Natural killer cell (primary cell): Measurements from ENCODE around the gene LAGE3. TPM values are rescaled to one million over a fixed set of nuclear protein-coding genes. Genes with fewer than 3 reads are reported as not detected.
A peak's percentile ranks its signal among the peaks of the same experiment; 100 is the strongest.

Experiments used
- ATAC-seq, 3 donors: fragments of 150-1000 bp in 2 of 3; fragments of 200-7000 bp in 1 of 3; cut with Tn5 transposase; 1 replicate in 1 of 3; 2 replicates in 2 of 3; pipeline ENCODE4 v1.10.0; 2021; ENCODE audit warnings: mild to moderate bottlenecking in 2 of 3, moderate library complexity in 2 of 3
- DNase-seq, 2 donors: peaks; one replicate each; pipeline versions ENCODE4 v3.0.0 to v3.0.0-alpha.2; 2013 to 2021; ENCODE audit warnings: mixed read lengths in 1 of 2
- H3K27ac ChIP-seq: one replicate; pipeline ENCODE4 v1.5.1; 2013; ENCODE audit warnings: mild to moderate bottlenecking, low read length
- H3K27me3 ChIP-seq: one replicate; pipeline ENCODE4 v1.6.1; 2013; ENCODE audit warnings: low read length; ENCODE audit not compliant: control insufficient read depth, insufficient read depth
- H3K36me3 ChIP-seq: one replicate; pipeline ENCODE4 v1.6.1; 2013; ENCODE audit warnings: low read length; ENCODE audit not compliant: control insufficient read depth, insufficient read depth
- H3K4me1 ChIP-seq: one replicate; pipeline ENCODE4 v1.6.1; 2013; ENCODE audit warnings: low read length; ENCODE audit not compliant: control insufficient read depth, insufficient read depth
- H3K4me3 ChIP-seq: one replicate; pipeline ENCODE4 v1.5.1; 2013; ENCODE audit warnings: low read length
- H3K9me3 ChIP-seq: one replicate; pipeline ENCODE4 v1.6.1; 2013; ENCODE audit warnings: low read length; ENCODE audit not compliant: control insufficient read depth, insufficient read depth
- H3K27ac Mint-ChIP-seq, 2 donors: one replicate each; pipeline ENCODE4 v1.8.0; 2022; ENCODE audit warnings: mild to moderate bottlenecking in 2 of 2, mixed read lengths in 2 of 2, moderate library complexity in 1 of 2
- H3K27me3 Mint-ChIP-seq, 2 donors: one replicate each; pipeline ENCODE4 v1.8.0; 2022; ENCODE audit warnings: low read depth in 2 of 2, mixed read lengths in 2 of 2
- H3K36me3 Mint-ChIP-seq: one replicate; pipeline ENCODE4 v1.8.0; 2022; ENCODE audit warnings: mixed read lengths
- H3K4me1 Mint-ChIP-seq, 2 donors: one replicate each; pipeline ENCODE4 v1.8.0; 2022; ENCODE audit warnings: mixed read lengths in 2 of 2
- H3K4me3 Mint-ChIP-seq: one replicate; pipeline ENCODE4 v1.8.0; 2022; ENCODE audit warnings: mild to moderate bottlenecking, moderate library complexity, mixed read lengths
- H3K9me3 Mint-ChIP-seq, 2 donors: one replicate each; pipeline ENCODE4 v1.8.0; 2022; ENCODE audit warnings: mixed read lengths in 2 of 2
- CTCF ChIP-seq: fragments of 200-600 bp; IDR thresholded peaks from one replicate; pipeline ENCODE4 v1.8.0; 2022; ENCODE audit warnings: antibody characterized with exemption
- WGBS: methylation state at CpG from one replicate; pipeline ENCODE4 v1.1.7; 2013; ENCODE audit warnings: missing lambda C conversion rate; ENCODE audit not compliant: insufficient coverage; 5-methylcytosine and 5-hydroxymethylcytosine counted together
- intact Hi-C: fragments of 100-400 bp; cut with micrococcal nuclease; formaldehyde crosslinking; loops from one replicate; pipeline ENCODE4 v1.14.2; 2022
- total RNA-seq, 4 donors: library from RNA; stranded (reverse); fragments of 120-200 nt in 1 of 4; gene quantifications; one replicate each; pipeline versions ENCODE4 v1.2.3 to v1.2.4, GENCODE V29; 2013 to 2022

The LAGE3 gene
- 10 to 100 TPM; 10.8 to 12.5 (median 10.9) TPM for total RNA-seq
- 13.5 TPM for total RNA-seq (2013)

DNA sequence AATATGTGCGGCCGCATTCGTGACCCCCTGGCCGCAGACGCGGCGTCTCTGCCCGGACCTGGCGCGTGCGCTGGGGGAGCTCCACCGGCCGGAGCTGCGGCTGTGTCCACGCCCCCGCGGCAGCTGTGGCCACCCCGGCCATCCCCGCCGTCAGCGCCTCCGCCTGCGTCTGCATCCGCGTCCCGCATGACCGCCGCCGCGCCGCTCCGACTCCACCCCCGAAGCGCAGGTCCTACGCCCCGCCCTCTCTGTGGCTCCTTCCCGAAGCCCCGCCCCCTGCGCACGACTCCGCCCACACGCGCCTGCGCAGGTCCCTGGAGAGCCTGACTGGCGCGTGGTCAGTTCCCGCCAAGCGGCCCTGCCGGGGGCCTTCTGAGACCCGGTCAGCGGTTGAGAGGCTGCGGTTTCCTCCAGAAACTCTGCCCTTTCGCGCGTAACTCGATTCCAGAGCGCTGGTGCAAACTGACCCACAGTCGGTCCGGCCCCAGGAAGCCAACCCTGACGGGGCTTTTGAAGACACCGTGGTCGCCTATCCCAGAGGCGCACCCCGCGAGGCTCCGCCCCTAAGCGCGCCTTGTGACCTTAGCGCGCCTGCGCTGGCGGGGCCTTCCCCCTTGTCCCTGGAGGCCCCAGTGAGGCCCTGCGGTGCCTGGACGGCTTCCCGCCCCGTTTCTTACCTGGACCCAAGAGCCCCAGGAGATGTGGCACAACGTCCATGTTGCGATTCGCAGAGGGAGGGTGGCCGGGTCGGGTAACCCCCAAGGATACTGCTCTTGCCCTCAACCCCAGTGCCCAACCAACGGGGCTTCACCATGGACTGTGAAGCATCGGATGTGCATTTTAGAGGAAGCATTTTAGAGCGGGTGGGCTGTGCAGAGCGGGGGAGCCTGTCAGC is at the start of gene LAGE3:
Gene LAGE3 (minus strand): TSS at position 554 of the 895 bp plus-strand sequence. CDS start 366 bp downstream, at position 188.
- ATAC-seq = peak; percentile 86 to 97 (median 92)
- Mint-ChIP-seq H3K4me3 (peak within 1 kb of the TSS; percentile 81), H3K27me3 (no peaks in the 10 kb centered on the region), H3K36me3 (no peaks in the 10 kb centered on the region), H3K9me3 (no peaks in the 10 kb centered on the region), H3K4me1 (peaks cover 0 to 12% of the 10 kb centered on the region in 2 donors), H3K27ac (peak within 1 kb of the TSS; percentile 90 to 92)
- Histone ChIP-seq H3K4me3 (peak within 1 kb of the TSS; percentile 48), H3K36me3 (peaks cover under 1% of the 10 kb centered on the region), H3K4me1 (peaks cover 19% of the 10 kb centered on the region), H3K27ac (peak within 1 kb of the TSS; percentile 75), H3K9me3 (no peaks in the 10 kb centered on the region), H3K27me3 (no peaks in the 10 kb centered on the region)
- intact Hi-C loops = loop anchor here (5.0 kb wide), 1 partner anchor 52 kb away; the partner anchor contains the start of gene ATP6AP1
- WGBS = 0% methylated on average over 82 of the region's 85 CpGs
- TF ChIP-seq CTCF = no peak
- DNase-seq = peak; percentile 94 to 97

DNA sequence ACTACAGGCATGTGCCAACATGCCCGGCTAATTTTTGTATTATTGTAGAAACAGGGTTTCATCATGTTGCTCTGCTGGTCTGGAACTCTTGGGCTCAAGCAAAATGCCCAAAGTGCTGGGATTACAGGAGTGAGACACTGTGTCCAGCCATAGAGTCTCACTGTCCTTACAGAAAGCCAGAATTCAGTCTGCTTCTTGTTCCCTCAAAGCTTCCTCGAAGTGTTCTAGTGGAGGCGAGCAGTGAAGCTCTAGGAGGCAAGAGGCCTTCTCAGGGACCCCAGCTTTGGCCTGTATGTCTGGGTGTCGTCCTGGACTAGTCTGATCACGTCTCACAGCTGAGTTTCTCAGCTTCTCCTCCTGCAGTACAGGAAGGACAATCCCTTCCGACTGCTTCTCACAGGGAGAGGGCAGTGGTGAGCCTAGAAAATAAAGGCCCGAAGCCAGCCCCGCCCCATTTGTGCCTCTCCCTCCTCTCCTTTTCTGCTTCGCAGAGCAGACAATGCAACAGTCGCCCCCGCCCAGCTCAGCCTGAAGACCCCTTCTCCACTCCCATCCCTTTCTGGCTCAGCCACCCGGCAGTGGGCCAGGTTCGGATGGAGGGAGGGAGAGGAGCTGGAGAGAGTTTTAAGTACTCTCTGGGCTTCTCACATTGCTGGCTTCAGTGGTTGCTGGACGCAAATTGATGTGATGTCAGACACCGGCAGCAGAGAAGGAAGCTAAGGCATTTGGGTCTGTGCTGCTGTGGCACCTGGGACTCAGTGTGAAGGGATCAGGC is 48.0 kb upstream of the LAGE3 start:
- DNase-seq (peak; percentile 28 to 72), ATAC-seq (peak; percentile 73 to 86 (median 79))
- H3K27me3 ChIP-seq = no peaks in the 10 kb centered on the region
- H3K27ac ChIP-seq = no peak overlapping the region
- 3% methylated on average over 10 of the region's 15 CpGs for WGBS
- Mint-ChIP-seq H3K27ac (peak overlapping the region; percentile 60 to 79), H3K4me3 (peak overlapping the region; percentile 25), H3K27me3 (no peaks in the 10 kb centered on the region), H3K9me3 (no peaks in the 10 kb centered on the region), H3K4me1 (peaks cover 19 to 20% of the 10 kb centered on the region in 2 donors), H3K36me3 (no peaks in the 10 kb centered on the region)
- H3K36me3 ChIP-seq = no peaks in the 10 kb centered on the region
- H3K4me3 ChIP-seq = no peak overlapping the region
- no peak for TF ChIP-seq CTCF
- intact Hi-C loops = no loop called here
- peaks cover 17% of the 10 kb centered on the region for H3K4me1 ChIP-seq
- H3K9me3 ChIP-seq = no peaks in the 10 kb centered on the region

DNA sequence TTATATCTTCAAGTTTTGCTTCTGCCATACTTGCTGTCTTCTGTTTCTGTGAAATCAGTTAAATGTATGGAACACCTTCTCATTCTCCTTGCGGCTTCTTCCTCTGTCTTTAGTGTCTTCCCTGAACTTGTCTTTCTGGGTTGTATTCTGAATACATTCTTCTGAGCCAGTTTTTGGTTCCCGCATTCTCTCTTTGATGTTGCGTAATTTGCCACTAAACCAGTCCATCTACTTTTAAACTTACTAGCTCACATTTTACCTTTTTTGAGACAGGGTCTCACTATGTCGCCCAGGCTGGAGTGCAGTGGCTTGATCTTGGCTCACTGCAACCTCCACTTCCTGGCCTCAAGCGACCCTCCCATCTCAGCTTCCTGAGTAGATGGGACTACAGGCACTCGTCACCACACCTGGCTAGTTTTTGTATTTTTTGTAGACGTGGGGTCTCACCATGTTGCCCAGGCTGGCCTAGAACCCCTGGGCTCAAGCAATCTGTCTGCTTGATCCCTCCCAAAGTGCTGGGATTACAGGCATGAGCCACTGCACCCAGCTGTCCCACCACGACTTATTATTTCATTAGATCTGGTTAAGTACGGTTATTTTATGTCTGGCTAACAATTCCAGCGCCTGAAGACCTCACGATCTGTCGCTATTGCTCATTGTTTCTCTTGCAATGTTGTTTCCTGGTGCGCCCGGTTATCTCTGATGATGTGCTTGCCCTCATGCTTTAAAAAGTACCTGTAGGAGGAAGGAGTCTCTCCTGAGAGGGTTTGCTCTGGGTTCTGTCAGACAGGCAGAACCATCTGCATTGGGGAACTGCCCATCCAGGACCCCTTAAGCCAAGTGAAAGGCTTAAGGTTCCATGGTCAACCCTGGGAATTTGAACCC is 46.8 kb upstream of the LAGE3 start:
- Histone ChIP-seq H3K36me3 (no peaks in the 10 kb centered on the region), H3K4me3 (no peak overlapping the region), H3K4me1 (peaks cover 17% of the 10 kb centered on the region), H3K27me3 (no peaks in the 10 kb centered on the region), H3K9me3 (no peaks in the 10 kb centered on the region), H3K27ac (no peak overlapping the region)
- 77% methylated on average over 13 of the region's 14 CpGs for WGBS
- no peak for DNase-seq
- intact Hi-C loops = no loop called here
- ATAC-seq = no peak
- Mint-ChIP-seq H3K4me1 (peaks cover 19 to 20% of the 10 kb centered on the region in 2 donors), H3K9me3 (no peaks in the 10 kb centered on the region), H3K36me3 (no peaks in the 10 kb centered on the region), H3K4me3 (no peak overlapping the region), H3K27ac (peak overlapping the region in 1 of 2 donors; percentile 79), H3K27me3 (no peaks in the 10 kb centered on the region)
- TF ChIP-seq CTCF = no peak
